T-cell (primary cell): ENCODE data around the gene CABP4. TPM values are rescaled to one million over a fixed set of nuclear protein-coding genes. Genes with fewer than 3 reads are reported as not detected.

Source experiments
- ATAC-seq, 4 experiments: fragments of 200-7000 bp in 3 of 4; fragments of 150-1000 bp in 1 of 4; cut with Tn5 transposase; replicated peaks in 1 of 4; 1 replicate in 3 of 4; 2 replicates in 1 of 4; pipeline ENCODE4 v1.10.0; 2021; ENCODE audit warnings: moderate library complexity in 3 of 4, mild to moderate bottlenecking in 2 of 4, moderate number of reproducible peaks in 1 of 4
- CTCF ChIA-PET, 2 donors: fragments of 300-600 bp; sonication (Branson Sonifier 250); formaldehyde crosslinking; loops; one replicate each; lab custom pipeline; 2022; ENCODE audit warnings: antibody characterized with exemption in 2 of 2; lab: Charles Lee
- POLR2A ChIA-PET, 2 donors: fragments of 300-600 bp; sonication (Branson Sonifier 250); formaldehyde crosslinking; loops; one replicate each; lab custom pipeline; 2022; ENCODE audit warnings: antibody characterized with exemption in 2 of 2; lab: Charles Lee
- DNase-seq, 35 experiments: peaks; one replicate each; pipeline versions ENCODE4 v3.0.0 to v3.0.0-alpha.2; 2013 to 2023
- H3K27ac ChIP-seq: one replicate; pipeline ENCODE4 v1.5.1; 2013; ENCODE audit warnings: low read length
- H3K27me3 ChIP-seq, 2 experiments: replicated peaks in 1 of 2; 1 replicate in 1 of 2; 2 replicates in 1 of 2; pipeline versions ENCODE4 v1.6.1 to v1.7.0; 2013; ENCODE audit warnings: low read length in 1 of 2, mixed read lengths in 1 of 2; ENCODE audit not compliant: control insufficient read depth in 2 of 2, insufficient read depth in 2 of 2; ENCODE audit errors: extremely low read depth in 1 of 2
- H3K36me3 ChIP-seq, 2 donors: 1 replicate in 1 of 2; 2 replicates in 1 of 2; pipeline versions ENCODE4 v1.6.1 to v1.7.0; 2013; ENCODE audit warnings: low read length in 1 of 2; ENCODE audit not compliant: control insufficient read depth in 2 of 2, insufficient read depth in 1 of 2; ENCODE audit errors: extremely low read depth in 1 of 2
- H3K4me1 ChIP-seq, 2 experiments: 1 replicate in 1 of 2; 2 replicates in 1 of 2; pipeline versions ENCODE4 v1.6.1 to v1.7.0; 2013; ENCODE audit warnings: low read length in 2 of 2, mixed read lengths in 1 of 2; ENCODE audit not compliant: insufficient read depth in 2 of 2, control insufficient read depth in 1 of 2; ENCODE audit errors: extremely low read depth in 1 of 2
- H3K4me3 ChIP-seq, 2 donors: 1 replicate in 1 of 2; 2 replicates in 1 of 2; pipeline versions ENCODE4 v1.5.1 to v1.7.0; 2013; ENCODE audit warnings: mild to moderate bottlenecking in 2 of 2, low read length in 1 of 2, moderate library complexity in 1 of 2; ENCODE audit not compliant: control insufficient read depth in 1 of 2; ENCODE audit errors: extremely low read depth in 1 of 2
- H3K9me3 ChIP-seq: 2 replicates; pipeline ENCODE4 v1.7.0; 2013
- H3K27ac Mint-ChIP-seq, 2 donors: one replicate each; pipeline ENCODE4 v1.8.0; 2020 to 2021; ENCODE audit warnings: mild to moderate bottlenecking in 2 of 2, mixed read lengths in 2 of 2
- H3K27me3 Mint-ChIP-seq, 2 donors: one replicate each; pipeline ENCODE4 v1.8.0; 2021 to 2022; ENCODE audit warnings: mixed read lengths in 2 of 2
- H3K36me3 Mint-ChIP-seq: one replicate; pipeline ENCODE4 v1.8.0; 2021; ENCODE audit warnings: mixed read lengths
- H3K4me1 Mint-ChIP-seq, 3 donors: one replicate each; pipeline ENCODE4 v1.8.0; 2020 to 2022; ENCODE audit warnings: mixed read lengths in 3 of 3, mild to moderate bottlenecking in 1 of 3
- H3K4me3 Mint-ChIP-seq, 3 donors: one replicate each; pipeline ENCODE4 v1.8.0; 2020 to 2022; ENCODE audit warnings: mild to moderate bottlenecking in 3 of 3, mixed read lengths in 3 of 3, moderate library complexity in 3 of 3
- H3K9me3 Mint-ChIP-seq, 3 donors: one replicate each; pipeline ENCODE4 v1.8.0; 2020 to 2022; ENCODE audit warnings: mixed read lengths in 3 of 3
- WGBS: methylation state at CpG from one replicate; pipeline ENCODE4 v1.1.5; 2013; ENCODE audit warnings: missing lambda C conversion rate; ENCODE audit not compliant: insufficient coverage; 5-methylcytosine and 5-hydroxymethylcytosine counted together
- total RNA-seq, 35 experiments: library from RNA in 6 of 35; stranded (reverse) in 6 of 35; fragments of 120-200 nt in 1 of 35; gene quantifications; one replicate each; pipeline versions ENCODE4 v1.2.1 to v1.2.4 and lab custom pipeline; 2013 to 2026

CABP4 gene
- total RNA-seq, 5 donors from 2014 or later (not counting 1 experiment from before 2014, with no cell fraction given) = 3.5 to 16.0 (median 5.6) TPM

DNA sequence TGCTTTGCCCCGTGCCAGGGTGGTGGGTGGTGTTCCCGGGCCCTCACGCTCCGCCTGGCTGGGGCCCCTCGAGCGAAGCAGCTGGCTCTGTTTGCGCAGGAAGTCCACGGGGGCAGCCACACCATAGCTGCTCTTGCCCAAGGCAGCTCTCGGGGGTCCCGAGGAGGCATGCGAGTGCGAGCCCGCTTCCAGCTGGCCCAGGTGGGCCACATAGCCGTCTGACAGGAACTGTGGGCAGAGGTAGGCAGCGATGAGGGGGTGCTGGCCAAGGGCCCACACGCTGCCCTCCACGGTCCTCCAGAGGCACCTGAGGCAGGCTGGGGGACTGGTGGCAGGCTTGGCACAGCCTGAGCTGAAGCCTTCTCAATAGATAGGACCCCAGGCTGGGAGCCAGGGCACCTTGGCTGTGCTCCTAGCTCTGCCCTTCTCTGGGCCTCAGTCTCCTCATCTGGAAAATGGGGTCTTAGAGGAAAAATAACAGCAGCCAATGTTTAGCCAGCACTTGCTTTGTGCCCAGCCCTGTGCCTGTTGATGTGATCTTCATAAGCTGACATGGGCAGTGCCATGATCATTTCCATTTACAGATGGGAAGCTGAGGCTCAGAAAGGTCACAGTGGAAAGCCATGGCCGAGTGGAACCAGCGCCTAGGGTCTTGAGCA is 37.0 kb downstream of the CABP4 start:
- H3K27ac ChIP-seq = no peak overlapping the region
- H3K4me1 Mint-ChIP-seq = peaks cover 21 to 24% (median 22%) of the 10 kb centered on the region in 3 donors
- no peak overlapping the region for H3K27ac Mint-ChIP-seq
- DNase-seq (no peak), ATAC-seq (peak in 1 of 4 experiments; percentile 4)
- 87% methylated on average over 19 of the region's 19 CpGs for WGBS
- no peak overlapping the region for H3K4me3 ChIP-seq
- ChIA-PET POLR2A (no interaction called here), CTCF (no interaction called here)
- no peak overlapping the region for H3K4me3 Mint-ChIP-seq
- peaks cover 17% of the 10 kb centered on the region for H3K36me3 Mint-ChIP-seq
- H3K9me3 ChIP-seq = no peaks in the 10 kb centered on the region
- H3K36me3 ChIP-seq = peaks cover 35 to 96% of the 10 kb centered on the region in 2 donors
- no peaks in the 10 kb centered on the region for H3K27me3 Mint-ChIP-seq
- no peaks in the 10 kb centered on the region for H3K9me3 Mint-ChIP-seq
- H3K4me1 ChIP-seq = peaks cover 0 to 39% of the 10 kb centered on the region in 2 experiments
- no peaks in the 10 kb centered on the region for H3K27me3 ChIP-seq

DNA sequence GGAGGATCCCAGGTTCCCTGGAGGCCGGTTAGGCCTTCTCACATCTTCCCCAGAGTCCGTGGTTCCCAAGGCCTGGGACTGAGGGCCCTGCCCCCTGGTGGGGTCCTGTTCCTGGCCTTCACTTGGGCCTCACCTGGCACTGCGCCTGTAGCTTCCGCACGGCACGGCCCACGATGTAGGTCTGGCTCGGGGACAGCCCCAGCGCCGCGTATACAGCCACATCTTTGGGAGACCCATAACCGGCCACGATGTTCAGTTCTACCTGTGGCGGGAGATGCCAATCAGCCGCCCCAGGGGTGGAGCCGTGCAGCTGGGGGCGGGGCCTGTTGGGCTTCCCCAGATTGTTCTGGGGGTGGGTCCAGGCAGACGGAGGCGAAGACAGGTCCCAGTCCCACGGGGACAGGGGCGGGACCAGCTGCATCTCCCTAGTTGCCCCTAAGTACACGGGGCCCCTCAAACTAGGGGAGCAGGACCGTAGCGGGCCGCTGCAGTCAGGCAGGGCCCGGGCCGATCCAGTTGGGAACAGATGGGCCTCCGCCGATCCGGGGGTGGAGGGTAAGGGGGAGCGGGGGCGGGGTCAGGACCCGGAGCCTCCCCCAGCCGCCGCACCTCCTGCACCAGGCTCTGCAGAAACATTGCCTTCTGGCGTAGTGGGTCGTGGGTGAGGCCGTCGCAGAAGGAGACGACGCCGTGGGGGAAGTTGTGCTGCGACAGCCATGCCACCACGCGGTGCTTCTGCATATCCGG is 37.8 kb downstream of the CABP4 start:
- ChIA-PET POLR2A (no interaction called here), CTCF (no interaction called here)
- Histone ChIP-seq H3K9me3 (no peaks in the 10 kb centered on the region), H3K36me3 (peaks cover 39 to 97% of the 10 kb centered on the region in 2 donors), H3K4me1 (peaks cover 0 to 31% of the 10 kb centered on the region in 2 experiments), H3K4me3 (no peak overlapping the region), H3K27me3 (no peaks in the 10 kb centered on the region), H3K27ac (no peak overlapping the region)
- DNase-seq (no peak), ATAC-seq (peak in 3 of 4 experiments; percentile 4 to 26 (median 12))
- Mint-ChIP-seq H3K4me1 (peaks cover 13 to 16% (median 15%) of the 10 kb centered on the region in 3 donors), H3K27ac (peak overlapping the region in 1 of 2 donors; percentile 34), H3K36me3 (peaks cover 10% of the 10 kb centered on the region), H3K27me3 (no peaks in the 10 kb centered on the region), H3K9me3 (no peaks in the 10 kb centered on the region), H3K4me3 (no peak overlapping the region)
- 93% methylated on average over 36 of the region's 46 CpGs for WGBS

DNA sequence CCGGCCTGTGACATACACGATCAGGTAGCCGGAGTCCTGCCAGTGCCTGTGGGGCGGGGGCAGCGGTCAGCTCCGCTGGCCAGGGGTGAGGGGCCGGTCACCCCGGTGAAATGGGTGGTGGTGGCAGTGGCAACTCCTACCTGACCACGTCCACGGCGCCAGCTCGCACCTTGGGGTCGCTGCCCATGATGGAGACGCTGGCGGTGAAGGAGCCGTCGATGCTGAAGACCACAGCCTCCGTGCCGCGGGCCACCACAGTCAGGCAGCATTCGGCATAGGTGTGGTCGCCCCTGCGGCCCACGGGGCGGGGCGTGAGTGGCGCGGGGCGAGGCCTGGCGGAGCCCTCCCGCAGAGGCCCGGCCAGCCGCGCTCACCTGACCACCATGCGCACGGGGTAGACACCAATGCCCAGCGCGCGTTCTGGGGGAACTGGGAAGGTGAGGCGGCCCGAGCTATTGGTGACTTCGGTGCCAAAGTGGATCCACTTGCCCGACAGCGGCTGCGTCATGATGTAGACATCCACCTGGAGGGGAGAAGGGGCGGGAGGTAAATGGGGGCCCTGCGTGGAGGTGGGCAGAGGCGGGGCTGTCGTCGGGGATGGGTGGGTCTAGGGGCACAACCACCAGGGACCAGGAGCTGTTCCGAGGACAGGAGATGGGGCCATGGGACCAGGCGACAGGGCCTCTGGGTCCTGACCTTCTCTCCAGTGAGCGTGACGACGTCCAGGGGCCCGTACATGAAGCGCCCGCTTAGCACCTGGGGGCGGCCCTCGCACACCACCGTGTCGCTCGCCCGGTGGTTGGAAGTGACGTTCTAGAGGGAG is 38.6 kb downstream of the CABP4 start:
- Mint-ChIP-seq H3K4me1 (peaks cover 6 to 8% (median 7%) of the 10 kb centered on the region in 3 donors), H3K27ac (no peak overlapping the region), H3K27me3 (no peaks in the 10 kb centered on the region), H3K4me3 (no peak overlapping the region), H3K36me3 (peaks cover 9% of the 10 kb centered on the region), H3K9me3 (no peaks in the 10 kb centered on the region)
- no peak overlapping the region for H3K4me3 ChIP-seq
- DNase-seq = no peak
- no peaks in the 10 kb centered on the region for H3K27me3 ChIP-seq
- ChIA-PET POLR2A (no interaction called here), CTCF (no interaction called here)
- WGBS = 95% methylated on average over 51 of the region's 65 CpGs
- H3K36me3 ChIP-seq = peaks cover 47 to 98% of the 10 kb centered on the region in 2 donors
- H3K9me3 ChIP-seq = no peaks in the 10 kb centered on the region
- no peak for ATAC-seq
- H3K4me1 ChIP-seq = peaks cover 0 to 23% of the 10 kb centered on the region in 2 experiments
- no peak overlapping the region for H3K27ac ChIP-seq

DNA sequence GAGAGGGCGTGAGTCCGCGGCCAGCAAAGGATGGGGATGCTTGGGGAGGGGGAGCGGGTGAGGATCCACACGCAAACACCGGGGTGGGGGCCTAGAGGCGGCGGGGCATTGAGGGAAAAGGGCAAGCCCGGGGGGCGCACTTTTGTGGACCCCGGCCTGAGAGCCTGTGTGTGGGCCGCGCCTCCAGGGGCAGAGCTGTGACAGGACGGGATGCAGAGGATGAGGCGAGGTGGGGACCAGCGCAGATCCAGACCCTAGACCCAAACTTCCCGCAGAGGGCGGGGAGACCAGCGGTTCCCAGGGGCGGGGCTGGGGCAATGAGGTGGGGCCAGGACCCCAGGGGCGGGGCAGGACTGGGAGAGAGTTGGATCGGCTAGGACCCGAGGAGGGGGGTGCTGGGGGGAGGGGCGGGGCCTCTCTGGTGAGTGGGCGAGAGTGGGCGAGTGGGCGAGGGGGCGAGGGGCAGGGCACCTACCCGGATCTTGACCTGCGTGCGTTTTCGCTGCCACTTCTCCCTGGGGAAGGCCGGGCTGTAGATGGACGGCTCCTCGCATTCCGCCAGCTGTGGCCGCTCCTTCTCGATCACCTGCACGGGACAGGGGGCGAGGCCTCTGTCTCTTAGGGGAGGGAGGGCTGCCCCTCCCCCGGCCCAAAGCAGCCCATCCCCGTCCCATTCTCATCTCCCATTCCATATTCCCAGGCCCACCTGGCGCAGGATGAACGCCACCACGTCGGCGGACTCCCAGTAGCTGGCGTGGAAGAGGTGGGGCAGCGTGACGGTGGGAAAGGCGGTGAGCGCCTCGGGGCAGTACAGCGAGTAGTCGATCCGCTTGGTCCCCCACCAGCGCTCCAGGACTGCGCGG is 39.4 kb downstream of the CABP4 start:
- Histone ChIP-seq H3K27ac (no peak overlapping the region), H3K4me1 (peaks cover 0 to 16% of the 10 kb centered on the region in 2 experiments), H3K27me3 (no peaks in the 10 kb centered on the region), H3K4me3 (no peak overlapping the region), H3K9me3 (no peaks in the 10 kb centered on the region), H3K36me3 (peaks cover 45 to 94% of the 10 kb centered on the region in 2 donors)
- WGBS = 94% methylated on average over 31 of the region's 59 CpGs
- peaks cover 3 to 4% (median 4%) of the 10 kb centered on the region in 3 donors for H3K4me1 Mint-ChIP-seq
- POLR2A ChIA-PET = interaction anchor here in 1 of 2 donors (0.6 kb wide), 1 partner anchor 400 kb away, joined by 3 read pairs; no protein-coding TSS in a partner anchor
- no peak overlapping the region for H3K4me3 Mint-ChIP-seq
- CTCF ChIA-PET = no interaction called here
- no peaks in the 10 kb centered on the region for H3K27me3 Mint-ChIP-seq
- peaks cover 9% of the 10 kb centered on the region for H3K36me3 Mint-ChIP-seq
- H3K9me3 Mint-ChIP-seq = no peaks in the 10 kb centered on the region
- H3K27ac Mint-ChIP-seq = no peak overlapping the region
- ATAC-seq (no peak), DNase-seq (no peak)

DNA sequence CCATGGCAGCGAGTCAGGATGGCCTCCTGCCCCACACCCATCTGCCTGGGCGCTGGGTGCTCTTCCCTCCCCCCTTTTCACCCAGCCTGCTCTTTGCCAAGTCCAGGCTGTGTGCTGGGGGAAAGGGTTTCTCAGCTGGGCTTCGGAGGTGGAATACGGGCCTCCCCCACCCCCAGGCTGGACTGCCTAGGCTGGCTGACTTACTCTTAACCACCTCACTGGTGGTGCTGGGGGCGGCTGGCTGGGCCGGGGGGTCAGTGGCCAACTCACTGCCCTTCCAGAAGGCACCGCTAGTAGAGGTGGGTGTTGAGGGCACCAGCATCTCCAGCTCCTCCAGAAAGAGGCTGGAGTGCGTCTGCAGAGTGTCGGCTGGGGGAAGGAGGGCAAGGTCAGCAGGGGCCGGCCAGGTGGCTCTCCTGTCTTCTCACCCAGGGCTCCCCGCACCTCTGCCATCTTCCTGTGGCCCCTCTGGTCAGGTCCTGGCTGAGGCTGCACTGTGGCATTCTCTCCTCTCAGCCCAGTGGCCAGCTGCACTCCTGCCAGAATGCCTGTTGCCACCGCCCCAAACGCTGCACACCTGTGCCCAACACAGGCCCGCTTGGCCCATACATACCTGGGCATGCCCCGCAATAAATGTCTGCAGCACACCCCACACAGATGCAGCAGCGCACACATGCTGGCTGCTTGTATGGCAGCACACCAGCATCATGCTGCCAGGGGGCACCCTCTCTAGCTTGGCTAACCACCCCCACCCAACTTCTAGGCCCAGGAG is 40.3 kb downstream of the CABP4 start:
- H3K27ac Mint-ChIP-seq = no peak overlapping the region
- Histone ChIP-seq H3K27me3 (no peaks in the 10 kb centered on the region), H3K4me1 (peaks cover 0 to 14% of the 10 kb centered on the region in 2 experiments), H3K36me3 (peaks cover 42 to 94% of the 10 kb centered on the region in 2 donors), H3K9me3 (no peaks in the 10 kb centered on the region), H3K27ac (no peak overlapping the region), H3K4me3 (no peak overlapping the region)
- DNase-seq (no peak), ATAC-seq (no peak)
- no peaks in the 10 kb centered on the region for H3K27me3 Mint-ChIP-seq
- CTCF ChIA-PET = no interaction called here
- WGBS = 90% methylated on average over 9 of the region's 16 CpGs
- H3K9me3 Mint-ChIP-seq = no peaks in the 10 kb centered on the region
- H3K4me1 Mint-ChIP-seq = peaks cover 0 to under 1% (median 0%) of the 10 kb centered on the region in 3 donors
- POLR2A ChIA-PET = interaction anchor here in 1 of 2 donors (0.6 kb wide), 1 partner anchor 401 kb away, joined by 3 read pairs; no protein-coding TSS in a partner anchor
- H3K4me3 Mint-ChIP-seq = no peak overlapping the region
- H3K36me3 Mint-ChIP-seq = peaks cover 8% of the 10 kb centered on the region
